ENCODE measurements around the gene AFDN.

AFDN gene

GRCh38 chr6:167843023-167843422 lies 16.3 kb downstream of the AFDN start:
- DNase-seq (ENCODE audit: low read depth) = no peak

- no peak for DNase-seq (ENCODE audit: low read depth)
These were observed 19.1 kb downstream of the AFDN start for GRCh38 chr6:167845856-167846255.

- DNase-seq (ENCODE audit: low read depth) = no peak
These were observed 20.4 kb downstream of the AFDN start for GRCh38 chr6:167846997-167847606.

DNA sequence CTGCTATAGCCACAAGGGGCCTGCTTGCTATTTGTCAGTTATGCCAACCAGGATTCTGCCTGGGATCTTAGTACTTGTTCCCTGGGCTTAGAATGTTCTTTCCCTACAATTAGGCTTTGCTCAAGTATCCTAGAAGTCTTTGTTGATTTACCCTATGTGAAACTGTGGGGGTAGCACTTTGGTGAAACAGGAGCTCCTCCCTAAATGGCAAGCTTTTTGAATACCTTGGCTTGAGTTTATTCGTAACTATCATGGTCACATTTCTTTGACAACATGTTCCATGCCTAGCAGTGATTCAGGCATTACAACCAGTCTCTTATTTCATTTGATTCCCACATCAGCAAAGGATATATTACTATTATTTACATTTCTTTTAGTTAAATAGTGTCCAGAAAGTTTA lies 21.2 kb downstream of the AFDN start:
- DNase-seq (ENCODE audit: low read depth) = no peak

GRCh38 chr6:167848783-167849182 lies 22.1 kb downstream of the AFDN start:
- no peak for DNase-seq (ENCODE audit: low read depth)

GRCh38 chr6:167849846-167850459 lies 23.2 kb downstream of the AFDN start:
- no peak for DNase-seq (ENCODE audit: low read depth)

GRCh38 chr6:167850782-167851181 lies 24.1 kb downstream of the AFDN start:
- DNase-seq (ENCODE audit: low read depth) = no peak

DNA sequence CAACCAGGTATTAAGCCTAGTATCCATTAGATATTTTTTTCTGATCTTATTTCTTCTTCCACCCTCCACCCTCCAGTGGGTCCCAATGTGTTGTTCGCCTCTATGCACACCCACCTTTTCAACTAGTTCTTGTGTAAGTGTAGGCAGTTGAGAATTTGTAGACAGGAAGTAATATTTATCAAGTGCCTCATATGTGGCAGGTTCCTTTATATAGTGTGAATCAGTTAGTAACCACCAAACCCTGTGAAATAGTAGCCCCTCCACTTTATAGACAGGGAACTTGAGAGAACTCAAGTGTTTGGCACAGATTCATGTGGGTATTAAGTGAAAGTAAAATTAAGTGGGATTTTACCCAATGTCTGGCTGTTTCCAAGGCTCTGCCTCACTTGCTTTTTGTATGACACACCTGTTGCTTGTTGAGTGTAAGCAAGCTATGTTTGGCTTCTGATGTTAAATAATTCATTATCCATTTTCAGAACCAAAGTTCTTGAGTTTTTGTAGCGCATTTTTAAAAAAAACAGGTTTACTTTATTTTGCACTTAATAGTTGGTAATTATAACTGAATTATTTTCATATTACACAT lies 24.8 kb downstream of the AFDN start:
- DNase-seq (ENCODE audit: low read depth) = no peak

DNA sequence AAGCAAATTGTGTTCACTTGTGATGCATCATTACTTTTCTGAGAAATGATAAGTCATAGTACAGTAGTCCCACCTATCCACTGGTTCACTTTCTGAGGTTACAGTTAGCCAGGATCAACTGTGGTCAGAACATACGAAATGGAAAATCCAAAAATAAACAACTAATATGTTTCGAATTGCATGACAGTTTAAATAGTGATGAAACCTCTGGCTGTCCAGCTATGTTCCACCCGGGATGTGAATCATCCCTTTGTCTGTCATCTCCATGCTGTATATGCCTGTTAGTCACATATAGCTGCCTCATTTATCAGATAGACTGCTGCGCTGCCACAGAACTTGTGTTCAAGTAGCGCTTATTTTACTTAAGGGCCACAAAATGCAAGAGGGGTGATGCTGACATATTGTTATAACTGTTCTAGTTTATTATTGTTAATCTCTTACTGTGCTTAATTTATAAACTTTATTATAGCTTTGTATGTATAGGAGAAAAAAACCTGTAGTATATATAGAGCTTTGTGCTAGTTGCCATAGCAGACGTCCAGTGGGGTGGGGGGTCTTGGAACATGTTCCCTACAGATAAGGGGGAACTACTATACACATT lies 29.2 kb downstream of the AFDN start:
- no peak for DNase-seq (ENCODE audit: low read depth)

DNA sequence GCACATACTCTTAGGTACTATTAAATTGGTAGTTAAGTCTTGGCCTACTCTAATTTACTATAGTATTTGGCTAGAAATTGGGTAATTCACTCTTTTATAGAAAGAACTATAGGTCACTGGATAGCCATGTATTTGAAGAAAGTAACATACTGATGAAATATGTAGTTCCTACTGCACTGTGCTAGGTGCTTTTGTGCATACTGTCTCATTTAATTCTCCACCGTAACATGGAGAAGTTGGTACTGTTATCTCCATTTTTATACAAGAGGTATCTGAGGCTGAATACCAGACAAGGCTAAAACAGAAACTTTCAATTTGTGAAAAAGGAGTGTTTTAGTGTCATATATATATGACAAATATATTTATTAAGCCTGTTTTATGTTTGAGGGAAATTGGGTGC lies 29.8 kb downstream of the AFDN start:
- no peak for DNase-seq (ENCODE audit: low read depth)

DNA sequence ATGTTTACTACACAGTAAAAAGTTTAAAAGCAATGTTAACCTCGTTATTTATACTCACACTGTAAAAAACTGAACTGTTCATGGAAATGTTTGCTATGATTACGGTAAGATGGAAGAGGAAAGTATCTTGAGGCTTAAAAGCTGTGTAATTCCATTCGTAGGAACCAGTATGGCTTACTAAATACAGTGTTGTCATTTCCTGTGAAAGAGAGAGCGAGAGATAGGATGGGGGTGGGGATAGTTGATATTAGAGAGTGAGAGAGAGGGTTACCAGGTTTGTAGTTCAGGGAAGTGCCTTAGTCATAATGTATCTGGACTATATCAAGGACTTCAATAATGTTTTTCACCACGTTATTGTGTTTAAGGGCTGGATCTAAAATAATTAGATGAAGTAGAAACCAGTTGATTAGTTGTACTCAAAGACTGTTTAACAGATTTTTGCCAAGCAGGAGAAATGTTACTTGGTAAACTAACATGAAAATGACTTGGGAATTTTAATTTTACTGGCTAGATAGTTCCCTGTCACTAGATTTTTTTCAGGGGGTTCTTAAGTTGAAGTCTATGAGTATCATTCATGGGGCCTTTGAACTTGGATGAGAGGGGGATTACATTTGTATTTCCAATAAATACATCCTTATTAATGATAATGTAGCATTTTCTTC lies 30.4 kb downstream of the AFDN start:
- DNase-seq (ENCODE audit: low read depth) = no peak

DNA sequence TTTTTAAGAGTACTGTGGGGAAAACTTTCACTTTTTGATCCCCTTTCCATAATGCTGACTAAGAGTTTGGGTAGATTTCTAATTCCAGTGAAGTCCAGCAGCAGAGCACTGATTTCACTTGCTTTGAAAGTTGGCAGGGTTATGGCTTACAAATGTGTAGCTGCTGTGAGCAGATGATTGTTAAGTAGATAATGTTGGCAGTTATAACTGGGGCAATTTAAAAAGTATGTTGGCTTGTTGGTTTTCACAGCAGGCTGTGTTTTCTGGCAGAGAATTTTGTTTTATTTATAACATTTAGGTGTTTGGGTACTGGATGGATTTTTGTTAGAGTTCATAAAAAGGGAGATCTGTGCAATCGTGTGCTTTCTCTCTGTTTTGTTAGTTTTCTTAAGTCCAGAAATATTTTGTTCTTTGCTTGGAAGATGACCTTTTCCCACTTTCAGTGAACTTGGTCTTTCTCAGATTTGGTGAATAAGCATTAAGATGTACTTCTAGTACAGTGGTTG lies 31.4 kb downstream of the AFDN start:
- DNase-seq (ENCODE audit: low read depth) = no peak

GRCh38 chr6:167858842-167859664 lies 32.3 kb downstream of the AFDN start:
- DNase-seq (ENCODE audit: low read depth) = no peak

DNA sequence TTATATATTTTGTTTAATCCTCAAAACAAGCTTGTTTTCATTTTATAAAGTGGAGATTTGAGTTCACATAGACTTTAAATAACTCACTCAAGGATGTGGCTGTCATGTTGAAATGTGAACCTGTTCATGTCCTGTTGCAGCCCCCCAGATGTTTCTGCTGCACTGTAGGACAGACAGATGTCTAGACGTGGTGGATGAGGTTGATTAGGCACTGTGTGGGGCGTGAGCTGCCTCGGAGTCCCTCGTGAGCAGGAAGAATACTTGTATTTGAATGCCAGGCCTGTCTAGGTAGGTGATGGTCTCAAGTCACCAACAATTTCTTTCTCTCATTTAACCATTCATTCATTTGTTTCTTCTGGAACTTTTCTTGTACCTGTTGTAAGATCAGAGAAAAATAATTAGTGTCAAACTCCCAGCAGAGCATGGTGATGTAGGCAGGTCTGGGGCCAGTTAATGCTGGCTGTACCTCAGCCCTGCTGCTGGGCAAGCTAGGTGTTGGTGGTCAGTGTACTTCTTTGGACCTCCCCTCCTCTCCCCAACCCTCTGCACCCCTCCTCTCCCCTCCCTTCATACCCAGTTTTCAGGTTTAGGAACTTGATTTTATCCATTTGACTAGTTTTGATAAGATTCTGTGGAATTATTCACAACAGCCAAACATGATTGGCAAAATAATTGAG lies 34.0 kb downstream of the AFDN start:
- DNase-seq (ENCODE audit: low read depth) = no peak

- DNase-seq (ENCODE audit: low read depth) = no peak
These were observed 34.7 kb downstream of the AFDN start for GRCh38 chr6:167861424-167861823.

- DNase-seq (ENCODE audit: low read depth) = no peak
These were observed 37.2 kb downstream of the AFDN start for GRCh38 chr6:167863897-167864296.

DNA sequence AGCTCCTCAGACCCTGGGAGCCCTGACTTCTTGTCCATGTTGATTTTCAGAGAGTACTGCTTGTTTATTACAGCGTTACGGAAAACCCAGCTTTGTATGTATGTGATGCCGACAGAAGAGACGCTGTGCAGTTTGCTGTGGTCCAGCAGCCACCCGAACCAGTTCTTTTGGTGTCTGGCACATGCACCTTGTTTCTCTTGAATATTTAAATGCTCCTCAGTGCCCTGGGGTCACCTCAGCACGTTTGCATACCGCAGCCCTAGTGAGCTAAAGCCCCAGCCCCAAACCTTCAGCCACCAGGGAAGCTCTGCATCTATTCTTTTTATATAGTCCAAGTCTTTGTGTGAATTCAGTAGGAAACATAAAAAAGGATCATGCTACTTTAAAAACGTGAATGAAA lies 39.9 kb downstream of the AFDN start:
- no peak for DNase-seq (ENCODE audit: low read depth)

DNA sequence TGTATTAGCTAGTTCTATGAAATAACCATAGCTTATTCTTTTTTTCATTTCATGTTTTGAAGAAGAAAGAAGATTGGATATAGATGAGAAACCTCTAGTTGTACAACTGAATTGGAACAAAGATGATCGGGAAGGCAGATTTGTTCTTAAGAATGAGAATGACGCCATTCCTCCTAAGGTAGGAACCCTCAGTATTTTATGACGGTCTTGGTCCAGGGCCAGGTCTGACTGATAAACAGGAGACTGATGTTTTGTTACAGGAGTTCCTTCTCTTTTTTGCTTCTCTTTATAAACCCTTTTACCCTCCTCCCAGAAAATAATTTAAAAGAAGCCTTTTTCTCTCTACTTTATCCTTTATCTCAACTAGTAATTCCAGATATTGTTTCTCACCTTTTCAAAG lies 43.6 kb downstream of the AFDN start:
- no peak for DNase-seq (ENCODE audit: low read depth)

GRCh38 chr6:167872538-167873210 lies 46.0 kb downstream of the AFDN start:
- no peak for DNase-seq (ENCODE audit: low read depth)

GRCh38 chr6:167877994-167878779 lies 51.5 kb downstream of the AFDN start:
- no peak for DNase-seq (ENCODE audit: low read depth)
